Endodermal cell (in vitro differentiated cells): ENCODE data around the gene MBTPS1. TPM values are rescaled to one million over a fixed set of nuclear protein-coding genes. Genes with fewer than 3 reads are reported as not detected.

Experiments
- DNase-seq: peaks from one replicate; pipeline ENCODE4 v3.0.0-alpha.2; 2017
- H3K27ac ChIP-seq: 2 replicates; pipeline ENCODE4 v1.5.1; 2013; ENCODE audit warnings: mild to moderate bottlenecking, low read depth, low read length, moderate library complexity
- H3K27me3 ChIP-seq: 2 replicates; pipeline ENCODE4 v1.6.1; 2013; ENCODE audit warnings: mild to moderate bottlenecking, low read length, moderate library complexity; ENCODE audit not compliant: insufficient read depth, control insufficient read depth, poor library complexity, severe bottlenecking
- H3K36me3 ChIP-seq: 2 replicates; pipeline ENCODE4 v1.7.0; 2013; ENCODE audit warnings: mild to moderate bottlenecking, low read length, moderate library complexity; ENCODE audit not compliant: control insufficient read depth, insufficient read depth
- H3K4me1 ChIP-seq: one replicate; pipeline ENCODE4 v1.7.0; 2013; ENCODE audit warnings: low read length; ENCODE audit not compliant: control insufficient read depth, insufficient read depth
- H3K4me3 ChIP-seq: 2 replicates; pipeline ENCODE4 v1.5.1; 2013; ENCODE audit warnings: mild to moderate bottlenecking, low read length, moderate library complexity
- H3K9ac ChIP-seq: 2 replicates; pipeline ENCODE4 v1.6.1; 2013; ENCODE audit warnings: mild to moderate bottlenecking, low read length, moderate library complexity; ENCODE audit not compliant: poor library complexity, severe bottlenecking; ENCODE audit errors: extremely low read depth
- H3K9me3 ChIP-seq: 2 replicates; pipeline ENCODE4 v1.6.1; 2013; ENCODE audit warnings: mild to moderate bottlenecking, low read length, moderate library complexity; ENCODE audit not compliant: control insufficient read depth
- H3K27ac Mint-ChIP-seq: 2 replicates; pipeline ENCODE4 v1.8.0; 2020; ENCODE audit warnings: mixed read lengths
- H3K27me3 Mint-ChIP-seq: 2 replicates; pipeline ENCODE4 v1.8.0; 2021; ENCODE audit warnings: mild to moderate bottlenecking, mixed read lengths; ENCODE audit not compliant: insufficient read depth
- H3K36me3 Mint-ChIP-seq: 2 replicates; pipeline ENCODE4 v1.8.0; 2020; ENCODE audit warnings: low read depth, mixed read lengths
- H3K4me1 Mint-ChIP-seq: 2 replicates; pipeline ENCODE4 v1.8.0; 2020; ENCODE audit warnings: mixed read lengths
- H3K4me3 Mint-ChIP-seq: 2 replicates; pipeline ENCODE4 v1.8.0; 2020; ENCODE audit warnings: mild to moderate bottlenecking, moderate library complexity, mixed read lengths
- H3K9me3 Mint-ChIP-seq: 2 replicates; pipeline ENCODE4 v1.8.0; 2020; ENCODE audit warnings: mild to moderate bottlenecking, mixed read lengths
- WGBS, 2 experiments: methylation state at CpG; one replicate each; pipeline versions ENCODE4 v1.1.5 to v1.1.7; 2013; ENCODE audit warnings: missing lambda C conversion rate in 2 of 2, mixed read lengths in 1 of 2; ENCODE audit not compliant: insufficient coverage in 1 of 2, insufficient read length in 1 of 2; 5-methylcytosine and 5-hydroxymethylcytosine counted together
- total RNA-seq, 2 donors: library from RNA; stranded (reverse); fragmentation: NEBNext Ultra II Directional in 1 of 2; extraction: Animal tissue kit (Norgen Biotek cat#: 25700) in 1 of 2; gene quantifications; 2 replicates in 1 of 2; 3 replicates in 1 of 2; pipeline ENCODE4 v1.2.1, GENCODE V29; 2021
- TF ChIP-seq, protein P1 (sequence below): fragments of 200-600 bp; sonication (generic); conservative IDR thresholded peaks from 2 replicates; pipeline ENCODE4 v1.5.0; 2021; ENCODE audit warnings: antibody characterized with exemption, mild to moderate bottlenecking

Gene MBTPS1
- total RNA-seq, 2 donors from 2014 or later, result 59.7 to 62.9 TPM

GRCh38 chr16:84144209-84144858, 27.6 kb upstream of the MBTPS1 start:
- peaks cover 18% of the 10 kb centered on the region for H3K27me3 Mint-ChIP-seq
- peaks cover 11% of the 10 kb centered on the region for H3K36me3 Mint-ChIP-seq
- H3K4me3 Mint-ChIP-seq, result peak overlapping the region; percentile 97
- peaks cover 8% of the 10 kb centered on the region for H3K4me1 Mint-ChIP-seq
- DNase-seq, result peak; percentile 76
- Histone ChIP-seq H3K36me3 (peaks cover 3% of the 10 kb centered on the region), H3K4me1 (no peaks in the 10 kb centered on the region), H3K27me3 (peaks cover 20% of the 10 kb centered on the region), H3K4me3 (peak overlapping the region; percentile 96), H3K27ac (peak overlapping the region; percentile 76), H3K9ac (peak overlapping the region; percentile 68), H3K9me3 (peaks cover 12% of the 10 kb centered on the region)
- H3K9me3 Mint-ChIP-seq, result peaks cover 2% of the 10 kb centered on the region
- 0 to 1% methylated on average over 8 to 38 of the region's 39 CpGs for WGBS, 2 experiments
- peak overlapping the region; percentile 92 for H3K27ac Mint-ChIP-seq
- TF ChIP-seq, protein P1, sequence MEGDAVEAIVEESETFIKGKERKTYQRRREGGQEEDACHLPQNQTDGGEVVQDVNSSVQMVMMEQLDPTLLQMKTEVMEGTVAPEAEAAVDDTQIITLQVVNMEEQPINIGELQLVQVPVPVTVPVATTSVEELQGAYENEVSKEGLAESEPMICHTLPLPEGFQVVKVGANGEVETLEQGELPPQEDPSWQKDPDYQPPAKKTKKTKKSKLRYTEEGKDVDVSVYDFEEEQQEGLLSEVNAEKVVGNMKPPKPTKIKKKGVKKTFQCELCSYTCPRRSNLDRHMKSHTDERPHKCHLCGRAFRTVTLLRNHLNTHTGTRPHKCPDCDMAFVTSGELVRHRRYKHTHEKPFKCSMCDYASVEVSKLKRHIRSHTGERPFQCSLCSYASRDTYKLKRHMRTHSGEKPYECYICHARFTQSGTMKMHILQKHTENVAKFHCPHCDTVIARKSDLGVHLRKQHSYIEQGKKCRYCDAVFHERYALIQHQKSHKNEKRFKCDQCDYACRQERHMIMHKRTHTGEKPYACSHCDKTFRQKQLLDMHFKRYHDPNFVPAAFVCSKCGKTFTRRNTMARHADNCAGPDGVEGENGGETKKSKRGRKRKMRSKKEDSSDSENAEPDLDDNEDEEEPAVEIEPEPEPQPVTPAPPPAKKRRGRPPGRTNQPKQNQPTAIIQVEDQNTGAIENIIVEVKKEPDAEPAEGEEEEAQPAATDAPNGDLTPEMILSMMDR, result peak; percentile 12

DNA sequence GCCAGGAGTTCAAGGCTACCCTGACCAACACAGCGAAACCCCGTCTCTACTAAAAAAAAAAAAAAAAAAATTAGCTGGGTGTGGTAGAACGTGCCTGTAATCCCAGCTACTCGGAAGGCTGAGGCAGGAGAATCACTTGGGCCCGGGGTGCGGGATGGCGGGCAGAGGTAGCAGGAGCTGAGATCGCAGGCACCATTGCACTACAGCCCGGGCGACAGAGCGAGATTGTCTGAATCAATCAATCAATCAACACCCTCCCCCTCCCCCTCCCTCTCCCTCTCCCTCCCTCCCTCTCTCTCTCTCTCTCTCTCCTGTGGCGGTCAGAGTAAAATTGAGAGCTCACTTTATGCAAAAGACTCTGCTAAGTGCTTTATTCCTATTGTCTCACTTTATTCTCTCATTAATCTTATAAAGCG, 27.1 kb upstream of the MBTPS1 start:
- TF ChIP-seq, protein P1, result no peak
- Histone ChIP-seq H3K9me3 (peaks cover 12% of the 10 kb centered on the region), H3K9ac (peak overlapping the region; percentile 68), H3K27ac (no peak overlapping the region), H3K4me3 (peak overlapping the region; percentile 96), H3K27me3 (peaks cover 20% of the 10 kb centered on the region), H3K36me3 (peaks cover 3% of the 10 kb centered on the region), H3K4me1 (no peaks in the 10 kb centered on the region)
- Mint-ChIP-seq H3K9me3 (peaks cover 2% of the 10 kb centered on the region), H3K27ac (peak overlapping the region; percentile 92), H3K27me3 (peaks cover 18% of the 10 kb centered on the region), H3K36me3 (peaks cover 11% of the 10 kb centered on the region), H3K4me1 (peaks cover 14% of the 10 kb centered on the region), H3K4me3 (peak overlapping the region; percentile 97)
- peak; percentile 68 for DNase-seq
- 35 to 50% methylated on average over 2 to 12 of the region's 13 CpGs for WGBS, 2 experiments

GRCh38 chr16:84143081-84143480, 26.3 kb upstream of the MBTPS1 start:
- Histone ChIP-seq H3K9ac (no peak overlapping the region), H3K27ac (no peak overlapping the region), H3K9me3 (peaks cover 12% of the 10 kb centered on the region), H3K4me3 (peak overlapping the region; percentile 96), H3K36me3 (peaks cover 3% of the 10 kb centered on the region), H3K4me1 (peaks cover 2% of the 10 kb centered on the region), H3K27me3 (peaks cover 20% of the 10 kb centered on the region)
- no peak overlapping the region for H3K27ac Mint-ChIP-seq
- H3K9me3 Mint-ChIP-seq, result peaks cover 2% of the 10 kb centered on the region
- DNase-seq, result no peak
- H3K4me1 Mint-ChIP-seq, result peaks cover 19% of the 10 kb centered on the region
- H3K27me3 Mint-ChIP-seq, result peaks cover 18% of the 10 kb centered on the region
- 88 to 100% methylated on average over 1 of the region's 1 CpG for WGBS, 2 experiments
- TF ChIP-seq, protein P1, result no peak
- peaks cover 11% of the 10 kb centered on the region for H3K36me3 Mint-ChIP-seq
- H3K4me3 Mint-ChIP-seq, result peak overlapping the region; percentile 97
